ENCODE data around the gene QTRT2.
A peak's percentile ranks its signal among the peaks of the same experiment; 100 is the strongest.

The QTRT2 gene

GRCh38 chr3:114110439-114110838 is 53.9 kb downstream of the QTRT2 start:
- Histone ChIP-seq H3K9me3 (no peaks in the 10 kb centered on the region), H3K36me3 (no peaks in the 10 kb centered on the region), H3K27me3 (no peaks in the 10 kb centered on the region), H3K27ac (peak overlapping the region; percentile 90), H3K4me1 (ENCODE audit: control insufficient read depth in 1 of 2, insufficient read depth in 1 of 2, low read depth in 1 of 2, low read length in 1 of 2) (peaks cover 42 to 54% of the 10 kb centered on the region in 2 experiments), H3K4me3 (ENCODE audit: low read depth in 1 of 2, low read length in 1 of 2) (peak overlapping the region; percentile 45 to 58)
- TF ChIP-seq CTCF (IDR thresholded peaks at IDR 0.05): no peak

GRCh38 chr3:114111060-114111770 is 54.7 kb downstream of the QTRT2 start:
- Histone ChIP-seq H3K36me3 (no peaks in the 10 kb centered on the region), H3K4me3 (ENCODE audit: low read depth in 1 of 2, low read length in 1 of 2) (peak overlapping the region; percentile 45 to 58), H3K9me3 (no peaks in the 10 kb centered on the region), H3K27ac (peak overlapping the region; percentile 90), H3K27me3 (no peaks in the 10 kb centered on the region), H3K4me1 (ENCODE audit: control insufficient read depth in 1 of 2, insufficient read depth in 1 of 2, low read depth in 1 of 2, low read length in 1 of 2) (peaks cover 35 to 46% of the 10 kb centered on the region in 2 experiments)
- no peak for TF ChIP-seq CTCF (IDR thresholded peaks at IDR 0.05)

- no peaks in the 10 kb centered on the region for H3K27me3 ChIP-seq
- no peak for TF ChIP-seq CTCF (IDR thresholded peaks at IDR 0.05)
- H3K36me3 ChIP-seq: no peaks in the 10 kb centered on the region
- H3K9me3 ChIP-seq: no peaks in the 10 kb centered on the region
- peak overlapping the region; percentile 90 for H3K27ac ChIP-seq
- peaks cover 33 to 44% of the 10 kb centered on the region in 2 experiments for H3K4me1 ChIP-seq (ENCODE audit: control insufficient read depth in 1 of 2, insufficient read depth in 1 of 2, low read depth in 1 of 2, low read length in 1 of 2)
- no peak overlapping the region for H3K4me3 ChIP-seq (ENCODE audit: low read depth in 1 of 2, low read length in 1 of 2)
Measured at GRCh38 chr3:114112696-114113095, 56.2 kb downstream of the QTRT2 start.

- Histone ChIP-seq H3K9me3 (no peaks in the 10 kb centered on the region), H3K4me3 (ENCODE audit: low read depth in 1 of 2, low read length in 1 of 2) (no peak overlapping the region), H3K4me1 (ENCODE audit: control insufficient read depth in 1 of 2, insufficient read depth in 1 of 2, low read depth in 1 of 2, low read length in 1 of 2) (peaks cover 28 to 33% of the 10 kb centered on the region in 2 experiments), H3K36me3 (no peaks in the 10 kb centered on the region), H3K27ac (no peak overlapping the region), H3K27me3 (no peaks in the 10 kb centered on the region)
- TF ChIP-seq CTCF (IDR thresholded peaks at IDR 0.05): no peak
Measured at GRCh38 chr3:114114719-114115118, 58.2 kb downstream of the QTRT2 start.

GRCh38 chr3:114115143-114115542 is 58.6 kb downstream of the QTRT2 start:
- Histone ChIP-seq H3K36me3 (no peaks in the 10 kb centered on the region), H3K4me3 (ENCODE audit: low read depth in 1 of 2, low read length in 1 of 2) (no peak overlapping the region), H3K27me3 (no peaks in the 10 kb centered on the region), H3K27ac (no peak overlapping the region), H3K4me1 (ENCODE audit: control insufficient read depth in 1 of 2, insufficient read depth in 1 of 2, low read depth in 1 of 2, low read length in 1 of 2) (peaks cover 24 to 28% of the 10 kb centered on the region in 2 experiments), H3K9me3 (no peaks in the 10 kb centered on the region)
- no peak for TF ChIP-seq CTCF (IDR thresholded peaks at IDR 0.05)

All from neutrophil (primary cell).